Osteocyte (in vitro differentiated cells): Measurements from ENCODE around the gene NECTIN3. TPM values are rescaled to one million over a fixed set of nuclear protein-coding genes. Genes with fewer than 3 reads are reported as not detected.

Source experiments
- DNase-seq: peaks from one replicate; pipeline ENCODE4 v3.0.0; 2021; ENCODE audit warnings: mixed read lengths; ENCODE audit not compliant: unreplicated experiment; ENCODE audit errors: extremely low spot score
- H3K27ac Mint-ChIP-seq: one replicate; pipeline ENCODE4 v1.8.0; 2021; ENCODE audit warnings: mild to moderate bottlenecking, mixed read lengths; ENCODE audit not compliant: unreplicated experiment
- H3K27me3 Mint-ChIP-seq: one replicate; pipeline ENCODE4 v1.8.0; 2021; ENCODE audit warnings: mixed read lengths; ENCODE audit not compliant: unreplicated experiment
- H3K36me3 Mint-ChIP-seq: one replicate; pipeline ENCODE4 v1.8.0; 2021; ENCODE audit warnings: mixed read lengths; ENCODE audit not compliant: unreplicated experiment
- H3K4me1 Mint-ChIP-seq: one replicate; pipeline ENCODE4 v1.8.0; 2021; ENCODE audit warnings: mixed read lengths; ENCODE audit not compliant: unreplicated experiment
- H3K4me3 Mint-ChIP-seq: one replicate; pipeline ENCODE4 v1.8.0; 2021; ENCODE audit warnings: mild to moderate bottlenecking, moderate library complexity, mixed read lengths; ENCODE audit not compliant: unreplicated experiment
- H3K9me3 Mint-ChIP-seq: one replicate; pipeline ENCODE4 v1.8.0; 2021; ENCODE audit warnings: mixed read lengths; ENCODE audit not compliant: unreplicated experiment
- CTCF ChIP-seq: fragments of 200-600 bp; sonication (generic); IDR thresholded peaks from 2 replicates; pipeline ENCODE4 v1.5.0; 2021; ENCODE audit warnings: antibody characterized with exemption, mild to moderate bottlenecking, moderate library complexity
- total RNA-seq: library from RNA; stranded (reverse); gene quantifications from 2 replicates; pipeline ENCODE4 v1.2.1, GENCODE V29; 2021

The NECTIN3 gene
- total RNA-seq, 1 donor from 2014 or later, result 70.8 TPM

GRCh38 chr3:111227216-111227615, 155.6 kb downstream of the NECTIN3 start:
- no peak for TF ChIP-seq CTCF

GRCh38 chr3:111229301-111229700, 157.7 kb downstream of the NECTIN3 start:
- peaks cover 5% of the 10 kb centered on the region for H3K4me1 Mint-ChIP-seq
- no peaks in the 10 kb centered on the region for H3K27me3 Mint-ChIP-seq
- no peaks in the 10 kb centered on the region for H3K36me3 Mint-ChIP-seq
- H3K9me3 Mint-ChIP-seq, result peaks cover 11% of the 10 kb centered on the region
- no peak for DNase-seq
- no peak overlapping the region for H3K27ac Mint-ChIP-seq
- H3K4me3 Mint-ChIP-seq, result no peak overlapping the region
- no peak for TF ChIP-seq CTCF

More at GRCh38 chr3:111227216-111227615, 155.6 kb downstream of the NECTIN3 start:
- Mint-ChIP-seq H3K4me1 (peaks cover 5% of the 10 kb centered on the region), H3K4me3 (no peak overlapping the region), H3K9me3 (peaks cover 6% of the 10 kb centered on the region), H3K36me3 (no peaks in the 10 kb centered on the region), H3K27ac (no peak overlapping the region), H3K27me3 (no peaks in the 10 kb centered on the region)
- DNase-seq, result no peak

GRCh38 chr3:111236836-111237713, 165.5 kb downstream of the NECTIN3 start:
- Mint-ChIP-seq H3K27me3 (no peaks in the 10 kb centered on the region), H3K9me3 (peaks cover 6% of the 10 kb centered on the region), H3K27ac (no peak overlapping the region), H3K4me3 (no peak overlapping the region), H3K4me1 (no peaks in the 10 kb centered on the region), H3K36me3 (no peaks in the 10 kb centered on the region)
- TF ChIP-seq CTCF, result no peak
- no peak for DNase-seq

- peaks cover 6% of the 10 kb centered on the region for H3K9me3 Mint-ChIP-seq
- H3K4me1 Mint-ChIP-seq, result no peaks in the 10 kb centered on the region
These were observed 166.3 kb downstream of the NECTIN3 start for GRCh38 chr3:111237946-111238345.

More at GRCh38 chr3:111237946-111238345, 166.3 kb downstream of the NECTIN3 start:
- no peak overlapping the region for H3K4me3 Mint-ChIP-seq
- no peaks in the 10 kb centered on the region for H3K27me3 Mint-ChIP-seq
- H3K36me3 Mint-ChIP-seq, result no peaks in the 10 kb centered on the region
- TF ChIP-seq CTCF, result no peak
- H3K27ac Mint-ChIP-seq, result no peak overlapping the region
- no peak for DNase-seq
